ENCODE results near the gene SDHC. TPM values are rescaled to one million over a fixed set of nuclear protein-coding genes. Genes with fewer than 3 reads are reported as not detected.
"Not testable (repeated sequence)": the region's sequence is repeated elsewhere in the genome, so short reads cannot be mapped to it uniquely, and the experiment has no call there.

Gene SDHC
- total RNA-seq, 2 experiments from 2014 or later: 187 to 192 TPM

GRCh38 chr1:161304927-161305866, 9.0 kb upstream of the SDHC start:
- H3K4me3 Mint-ChIP-seq: peak overlapping the region; percentile 94
- H3K9me3 Mint-ChIP-seq: no peaks in the 10 kb centered on the region
- no peaks in the 10 kb centered on the region for H3K36me3 Mint-ChIP-seq
- peak overlapping the region; percentile 84 for H3K27ac Mint-ChIP-seq
- DNase-seq: no peak
- no peaks in the 10 kb centered on the region for H3K27me3 Mint-ChIP-seq
- peaks cover 32% of the 10 kb centered on the region for H3K4me1 Mint-ChIP-seq

GRCh38 chr1:161305867-161306519, 8.2 kb upstream of the SDHC start:
- Mint-ChIP-seq H3K36me3 (no peaks in the 10 kb centered on the region), H3K4me3 (peak overlapping the region; percentile 94), H3K27ac (peak overlapping the region; percentile 84), H3K27me3 (no peaks in the 10 kb centered on the region), H3K4me1 (peaks cover 32% of the 10 kb centered on the region), H3K9me3 (no peaks in the 10 kb centered on the region)
- peak; percentile 83 for DNase-seq

GRCh38 chr1:161307230-161307768, 6.9 kb upstream of the SDHC start:
- Mint-ChIP-seq H3K4me1 (peaks cover 32% of the 10 kb centered on the region), H3K4me3 (no peak overlapping the region), H3K36me3 (no peaks in the 10 kb centered on the region), H3K27me3 (no peaks in the 10 kb centered on the region), H3K9me3 (no peaks in the 10 kb centered on the region), H3K27ac (no peak overlapping the region)
- DNase-seq: no peak

GRCh38 chr1:161307892-161308638, 6.1 kb upstream of the SDHC start:
- no peak for DNase-seq
- Mint-ChIP-seq H3K36me3 (no peaks in the 10 kb centered on the region), H3K27me3 (no peaks in the 10 kb centered on the region), H3K9me3 (no peaks in the 10 kb centered on the region), H3K27ac (no peak overlapping the region), H3K4me1 (peaks cover 30% of the 10 kb centered on the region), H3K4me3 (no peak overlapping the region)

- H3K27ac Mint-ChIP-seq: no peak within 1 kb of the TSS
- H3K4me3 Mint-ChIP-seq: no peak within 1 kb of the TSS
- DNase-seq: no peak
- peaks cover 18% of the 10 kb centered on the region for H3K4me1 Mint-ChIP-seq
- H3K27me3 Mint-ChIP-seq: no peaks in the 10 kb centered on the region
- H3K36me3 Mint-ChIP-seq: no peaks in the 10 kb centered on the region
- no peaks in the 10 kb centered on the region for H3K9me3 Mint-ChIP-seq
Measured at GRCh38 chr1:161309868-161310267, 4.3 kb upstream of the SDHC start, which contains the start of gene MPZ. MPZ (minus strand) TSS chr1:161309968; CDS start chr1:161309905, 63 bp downstream.

GRCh38 chr1:161311595-161312181, 2.5 kb upstream of the SDHC start:
- H3K27me3 Mint-ChIP-seq: no peaks in the 10 kb centered on the region
- H3K9me3 Mint-ChIP-seq: no peaks in the 10 kb centered on the region
- H3K4me3 Mint-ChIP-seq: no peak overlapping the region
- DNase-seq: no peak
- no peaks in the 10 kb centered on the region for H3K36me3 Mint-ChIP-seq
- no peak overlapping the region for H3K27ac Mint-ChIP-seq
- peaks cover 19% of the 10 kb centered on the region for H3K4me1 Mint-ChIP-seq

GRCh38 chr1:161313554-161314200, 504 bp upstream of the SDHC start:
- Mint-ChIP-seq H3K9me3 (no peaks in the 10 kb centered on the region), H3K4me1 (peaks cover 13% of the 10 kb centered on the region), H3K4me3 (peak overlapping the region; percentile 98), H3K27me3 (no peaks in the 10 kb centered on the region), H3K36me3 (peaks cover 2% of the 10 kb centered on the region), H3K27ac (peak overlapping the region; percentile 95)
- no peak for DNase-seq

- peak overlapping the region; percentile 98 for H3K4me3 Mint-ChIP-seq
- H3K4me1 Mint-ChIP-seq: peaks cover 14% of the 10 kb centered on the region
- H3K27ac Mint-ChIP-seq, H3K9me3 Mint-ChIP-seq, H3K27me3 Mint-ChIP-seq, DNase-seq, H3K36me3 Mint-ChIP-seq: not testable (repeated sequence)
Measured at GRCh38 chr1:161315841-161316674, 1.9 kb downstream of the SDHC start.

GRCh38 chr1:161324020-161324419, 9.8 kb downstream of the SDHC start:
- H3K4me3 Mint-ChIP-seq: no peak overlapping the region
- H3K9me3 Mint-ChIP-seq: no peaks in the 10 kb centered on the region
- no peaks in the 10 kb centered on the region for H3K27me3 Mint-ChIP-seq
- peaks cover 8% of the 10 kb centered on the region for H3K36me3 Mint-ChIP-seq
- H3K27ac Mint-ChIP-seq: no peak overlapping the region
- DNase-seq: no peak
- peaks cover 12% of the 10 kb centered on the region for H3K4me1 Mint-ChIP-seq

GRCh38 chr1:161330346-161330745, 16.2 kb downstream of the SDHC start:
- H3K36me3 Mint-ChIP-seq: peaks cover 12% of the 10 kb centered on the region
- no peaks in the 10 kb centered on the region for H3K9me3 Mint-ChIP-seq
- H3K4me3 Mint-ChIP-seq: no peak overlapping the region
- no peak for DNase-seq
- H3K4me1 Mint-ChIP-seq: no peaks in the 10 kb centered on the region
- no peaks in the 10 kb centered on the region for H3K27me3 Mint-ChIP-seq
- no peak overlapping the region for H3K27ac Mint-ChIP-seq

- DNase-seq: no peak
- H3K9me3 Mint-ChIP-seq: no peaks in the 10 kb centered on the region
- H3K27me3 Mint-ChIP-seq: no peaks in the 10 kb centered on the region
- peaks cover 8% of the 10 kb centered on the region for H3K36me3 Mint-ChIP-seq
- no peak overlapping the region for H3K4me3 Mint-ChIP-seq
- H3K4me1 Mint-ChIP-seq: peaks cover 5% of the 10 kb centered on the region
- H3K27ac Mint-ChIP-seq: no peak overlapping the region
Measured at GRCh38 chr1:161333166-161333565, 19.0 kb downstream of the SDHC start.

GRCh38 chr1:161335796-161336195, 21.6 kb downstream of the SDHC start:
- H3K27ac Mint-ChIP-seq: no peak overlapping the region
- H3K9me3 Mint-ChIP-seq: no peaks in the 10 kb centered on the region
- H3K4me3 Mint-ChIP-seq: no peak overlapping the region
- no peak for DNase-seq
- H3K27me3 Mint-ChIP-seq: no peaks in the 10 kb centered on the region
- peaks cover 11% of the 10 kb centered on the region for H3K36me3 Mint-ChIP-seq
- peaks cover 9% of the 10 kb centered on the region for H3K4me1 Mint-ChIP-seq

- Mint-ChIP-seq H3K4me1 (peaks cover 7% of the 10 kb centered on the region), H3K27me3 (no peaks in the 10 kb centered on the region), H3K36me3 (peaks cover 13% of the 10 kb centered on the region), H3K4me3 (no peak overlapping the region), H3K9me3 (no peaks in the 10 kb centered on the region), H3K27ac (no peak overlapping the region)
- no peak for DNase-seq
Measured at GRCh38 chr1:161342177-161342576, 28.0 kb downstream of the SDHC start.

Measured in activated naive CD8-positive, alpha-beta T cell treated with anti-CD3 and anti-CD28 coated beads for 36 hours (primary cell).